Endothelial cell of umbilical vein (primary cell): Measurements from ENCODE around the gene ICE2.

Experiments
- EZH2 ChIP-seq: IDR thresholded peaks from 2 replicates; pipeline ENCODE4 v1.6.1; 2012; ENCODE audit warnings: borderline replicate concordance, low read depth, mild to moderate bottlenecking, moderate library complexity, low read length, inconsistent platforms; ENCODE audit not compliant: severe bottlenecking
- FOS ChIP-seq: IDR thresholded peaks from 2 replicates; pipeline ENCODE4 v1.6.1; 2011; ENCODE audit warnings: mild to moderate bottlenecking, low read length, moderate library complexity, borderline replicate concordance; ENCODE audit not compliant: insufficient read depth
- GATA2 ChIP-seq: IDR thresholded peaks from 2 replicates; pipeline ENCODE4 v1.7.0; 2011; ENCODE audit warnings: low read depth, mild to moderate bottlenecking, moderate library complexity, mixed read lengths, low read length; ENCODE audit not compliant: insufficient read length, insufficient read depth
- JUN ChIP-seq: IDR thresholded peaks from 2 replicates; pipeline ENCODE4 v1.6.1; 2011; ENCODE audit warnings: borderline replicate concordance, low read depth; ENCODE audit not compliant: insufficient read length, insufficient read depth
- MYC ChIP-seq: IDR thresholded peaks from one replicate; pipeline ENCODE4 v1.6.1; 2011; ENCODE audit warnings: mild to moderate bottlenecking, low read depth, low read length
- POLR2A ChIP-seq: IDR thresholded peaks from 2 replicates; pipeline ENCODE4 v1.6.1; 2012; ENCODE audit warnings: low read depth, mild to moderate bottlenecking, control low read depth, low read length
- POLR2AphosphoS5 ChIP-seq: IDR thresholded peaks from 2 replicates; pipeline ENCODE4 v1.6.1; 2012; ENCODE audit warnings: low read depth, mild to moderate bottlenecking, control low read depth, low read length, moderate library complexity; ENCODE audit not compliant: insufficient read depth
- TF ChIP-seq, protein P1 (sequence below), 2 donors: IDR thresholded peaks; 1 replicate in 1 of 2; 2 replicates in 1 of 2; pipeline ENCODE4 v1.5.1; 2011; ENCODE audit warnings: low read length in 2 of 2, mild to moderate bottlenecking in 2 of 2, moderate library complexity in 2 of 2, control low read depth in 1 of 2, inconsistent platforms in 1 of 2, low read depth in 1 of 2; ENCODE audit not compliant: insufficient read depth in 1 of 2; ENCODE audit errors: extremely low read depth in 1 of 2
- TF ChIP-seq, protein P2 (sequence below): IDR thresholded peaks from 2 replicates; pipeline ENCODE4 v1.6.1; 2011; ENCODE audit not compliant: insufficient read depth, insufficient read length

DNA sequence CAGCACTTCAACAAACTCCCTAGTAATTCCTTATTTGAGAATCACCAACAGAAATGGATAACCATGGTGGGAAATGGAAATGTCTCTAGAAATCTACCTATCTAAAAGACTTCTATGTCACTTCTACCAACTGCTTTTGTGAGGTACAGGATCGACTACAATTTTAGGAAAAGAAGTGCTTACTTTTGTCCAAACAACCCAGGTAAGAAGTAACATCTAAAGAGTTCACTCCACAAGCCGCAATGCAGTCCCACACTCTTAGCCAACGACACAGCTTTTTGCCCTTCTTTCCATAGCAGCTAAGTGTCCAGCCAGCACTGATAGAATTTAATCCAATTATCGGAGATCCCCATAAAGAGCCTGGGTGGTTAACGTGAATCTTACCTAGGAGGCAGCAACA lies 109.2 kb downstream of the ICE2 start:
- TF ChIP-seq, protein P1, sequence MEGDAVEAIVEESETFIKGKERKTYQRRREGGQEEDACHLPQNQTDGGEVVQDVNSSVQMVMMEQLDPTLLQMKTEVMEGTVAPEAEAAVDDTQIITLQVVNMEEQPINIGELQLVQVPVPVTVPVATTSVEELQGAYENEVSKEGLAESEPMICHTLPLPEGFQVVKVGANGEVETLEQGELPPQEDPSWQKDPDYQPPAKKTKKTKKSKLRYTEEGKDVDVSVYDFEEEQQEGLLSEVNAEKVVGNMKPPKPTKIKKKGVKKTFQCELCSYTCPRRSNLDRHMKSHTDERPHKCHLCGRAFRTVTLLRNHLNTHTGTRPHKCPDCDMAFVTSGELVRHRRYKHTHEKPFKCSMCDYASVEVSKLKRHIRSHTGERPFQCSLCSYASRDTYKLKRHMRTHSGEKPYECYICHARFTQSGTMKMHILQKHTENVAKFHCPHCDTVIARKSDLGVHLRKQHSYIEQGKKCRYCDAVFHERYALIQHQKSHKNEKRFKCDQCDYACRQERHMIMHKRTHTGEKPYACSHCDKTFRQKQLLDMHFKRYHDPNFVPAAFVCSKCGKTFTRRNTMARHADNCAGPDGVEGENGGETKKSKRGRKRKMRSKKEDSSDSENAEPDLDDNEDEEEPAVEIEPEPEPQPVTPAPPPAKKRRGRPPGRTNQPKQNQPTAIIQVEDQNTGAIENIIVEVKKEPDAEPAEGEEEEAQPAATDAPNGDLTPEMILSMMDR (IDR thresholded peaks at IDR 0.05; ENCODE audit: extremely low read depth in 1 of 2, insufficient read depth in 1 of 2, low read depth in 1 of 2, low read length in 2 of 2) = no peak
- TF ChIP-seq POLR2AphosphoS5 (no peak), POLR2A (no peak), MYC (no peak), EZH2 (no peak), JUN (no peak), FOS (no peak), GATA2 (no peak)
- TF ChIP-seq, protein P2, sequence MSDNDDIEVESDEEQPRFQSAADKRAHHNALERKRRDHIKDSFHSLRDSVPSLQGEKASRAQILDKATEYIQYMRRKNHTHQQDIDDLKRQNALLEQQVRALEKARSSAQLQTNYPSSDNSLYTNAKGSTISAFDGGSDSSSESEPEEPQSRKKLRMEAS = no peak
